Measurements from ENCODE around the gene STH. TPM values are rescaled to one million over a fixed set of nuclear protein-coding genes. Genes with fewer than 3 reads are reported as not detected.

Gene STH
- total and polyA plus RNA-seq, 9 donors: not detected

GRCh38 chr17:45966606-45967280, 32.3 kb upstream of the STH start:
- no peak overlapping the region for H3K27ac ChIP-seq (ENCODE audit: low read length)
- WGBS (ENCODE audit: insufficient coverage): no CpG with 5 or more reads among the region's 2 CpGs
- DNase-seq: no peak
- H3K36me3 ChIP-seq (ENCODE audit: control insufficient read depth, insufficient read depth, low read length): no peaks in the 10 kb centered on the region
- no peak overlapping the region for H3K4me3 ChIP-seq (ENCODE audit: low read length)
- H3K4me1 ChIP-seq (ENCODE audit: control insufficient read depth, insufficient read depth, low read length): no peaks in the 10 kb centered on the region
- H3K27me3 ChIP-seq (ENCODE audit: control insufficient read depth, insufficient read depth, low read length): peaks cover 13% of the 10 kb centered on the region
- no peaks in the 10 kb centered on the region for H3K9me3 ChIP-seq (replicated peaks; ENCODE audit: control insufficient read depth, low read depth, low read length)

DNA sequence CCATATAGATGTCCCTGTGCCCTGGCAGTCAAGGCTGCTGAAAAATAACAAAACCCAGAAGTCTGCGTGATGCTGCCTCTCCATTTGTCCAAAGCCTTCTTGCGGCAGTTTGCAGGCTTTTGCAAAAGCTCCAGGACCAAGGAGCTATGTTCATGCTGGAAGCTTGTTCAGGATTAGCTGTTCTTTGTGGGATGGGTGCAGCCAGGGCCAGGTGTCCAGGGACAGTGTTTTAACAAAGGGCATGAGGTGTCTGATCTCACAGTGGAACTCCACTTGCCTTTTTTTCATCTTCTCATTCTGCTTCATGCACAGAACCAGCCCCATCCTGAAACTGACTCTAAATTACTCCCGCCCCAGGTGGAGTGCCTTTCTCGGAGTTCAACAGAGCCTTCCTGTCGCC, 31.7 kb upstream of the STH start:
- no peaks in the 10 kb centered on the region for H3K4me1 ChIP-seq (ENCODE audit: control insufficient read depth, insufficient read depth, low read length)
- WGBS (ENCODE audit: insufficient coverage): 80% methylated on average over 5 of the region's 5 CpGs
- no peaks in the 10 kb centered on the region for H3K36me3 ChIP-seq (ENCODE audit: control insufficient read depth, insufficient read depth, low read length)
- H3K9me3 ChIP-seq (replicated peaks; ENCODE audit: control insufficient read depth, low read depth, low read length): no peaks in the 10 kb centered on the region
- no peak overlapping the region for H3K27ac ChIP-seq (ENCODE audit: low read length)
- no peak for DNase-seq
- H3K4me3 ChIP-seq (ENCODE audit: low read length): no peak overlapping the region
- H3K27me3 ChIP-seq (ENCODE audit: control insufficient read depth, insufficient read depth, low read length): peaks cover 18% of the 10 kb centered on the region

GRCh38 chr17:45968732-45969131, 30.3 kb upstream of the STH start:
- peaks cover 22% of the 10 kb centered on the region for H3K27me3 ChIP-seq (ENCODE audit: control insufficient read depth, insufficient read depth, low read length)
- WGBS (ENCODE audit: insufficient coverage): no CpG with 5 or more reads among the region's 2 CpGs
- no peak for DNase-seq
- H3K36me3 ChIP-seq (ENCODE audit: control insufficient read depth, insufficient read depth, low read length): no peaks in the 10 kb centered on the region
- no peaks in the 10 kb centered on the region for H3K9me3 ChIP-seq (replicated peaks; ENCODE audit: control insufficient read depth, low read depth, low read length)
- no peaks in the 10 kb centered on the region for H3K4me1 ChIP-seq (ENCODE audit: control insufficient read depth, insufficient read depth, low read length)
- H3K4me3 ChIP-seq (ENCODE audit: low read length): no peak overlapping the region
- H3K27ac ChIP-seq (ENCODE audit: low read length): no peak overlapping the region

- WGBS (ENCODE audit: insufficient coverage): 84% methylated on average over 2 of the region's 2 CpGs
- H3K36me3 ChIP-seq (ENCODE audit: control insufficient read depth, insufficient read depth, low read length): no peaks in the 10 kb centered on the region
- DNase-seq: no peak
- no peaks in the 10 kb centered on the region for H3K4me1 ChIP-seq (ENCODE audit: control insufficient read depth, insufficient read depth, low read length)
- no peak overlapping the region for H3K4me3 ChIP-seq (ENCODE audit: low read length)
- no peak overlapping the region for H3K27ac ChIP-seq (ENCODE audit: low read length)
- H3K27me3 ChIP-seq (ENCODE audit: control insufficient read depth, insufficient read depth, low read length): peaks cover 22% of the 10 kb centered on the region
- H3K9me3 ChIP-seq (replicated peaks; ENCODE audit: control insufficient read depth, low read depth, low read length): no peaks in the 10 kb centered on the region
Observed at GRCh38 chr17:45969726-45970125, 29.3 kb upstream of the STH start.

DNA sequence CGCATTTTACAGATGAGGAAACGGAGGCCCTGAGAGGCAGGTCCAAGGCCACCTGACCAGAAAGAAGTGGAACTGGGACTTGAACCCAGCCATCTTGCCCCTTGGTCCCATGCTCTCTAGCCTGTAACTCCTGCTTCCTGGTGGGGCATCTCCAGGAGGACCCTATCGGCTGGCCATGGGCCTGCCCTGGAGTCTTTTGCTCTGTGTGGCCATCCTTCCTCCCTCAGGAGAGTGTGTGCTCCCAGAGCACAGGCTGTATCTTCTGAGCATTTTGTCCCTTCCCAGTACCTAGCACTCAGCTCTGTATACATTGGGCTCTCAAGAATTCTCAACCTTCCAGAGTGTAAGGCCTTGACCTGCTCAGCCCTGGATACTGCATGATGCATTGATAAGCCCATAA, 28.4 kb upstream of the STH start:
- H3K36me3 ChIP-seq (ENCODE audit: control insufficient read depth, insufficient read depth, low read length): no peaks in the 10 kb centered on the region
- no peaks in the 10 kb centered on the region for H3K9me3 ChIP-seq (replicated peaks; ENCODE audit: control insufficient read depth, low read depth, low read length)
- 98% methylated on average over 3 of the region's 3 CpGs for WGBS (ENCODE audit: insufficient coverage)
- DNase-seq: no peak
- H3K27me3 ChIP-seq (ENCODE audit: control insufficient read depth, insufficient read depth, low read length): peaks cover 22% of the 10 kb centered on the region
- H3K4me1 ChIP-seq (ENCODE audit: control insufficient read depth, insufficient read depth, low read length): no peaks in the 10 kb centered on the region
- H3K27ac ChIP-seq (ENCODE audit: low read length): no peak overlapping the region
- H3K4me3 ChIP-seq (ENCODE audit: low read length): no peak overlapping the region

GRCh38 chr17:45971698-45972141, 27.3 kb upstream of the STH start:
- DNase-seq: no peak
- H3K36me3 ChIP-seq (ENCODE audit: control insufficient read depth, insufficient read depth, low read length): no peaks in the 10 kb centered on the region
- no peak overlapping the region for H3K27ac ChIP-seq (ENCODE audit: low read length)
- no peaks in the 10 kb centered on the region for H3K4me1 ChIP-seq (ENCODE audit: control insufficient read depth, insufficient read depth, low read length)
- no peak overlapping the region for H3K4me3 ChIP-seq (ENCODE audit: low read length)
- peaks cover 22% of the 10 kb centered on the region for H3K27me3 ChIP-seq (ENCODE audit: control insufficient read depth, insufficient read depth, low read length)
- no peaks in the 10 kb centered on the region for H3K9me3 ChIP-seq (replicated peaks; ENCODE audit: control insufficient read depth, low read depth, low read length)
- WGBS (ENCODE audit: insufficient coverage): 32% methylated on average over 10 of the region's 14 CpGs

DNA sequence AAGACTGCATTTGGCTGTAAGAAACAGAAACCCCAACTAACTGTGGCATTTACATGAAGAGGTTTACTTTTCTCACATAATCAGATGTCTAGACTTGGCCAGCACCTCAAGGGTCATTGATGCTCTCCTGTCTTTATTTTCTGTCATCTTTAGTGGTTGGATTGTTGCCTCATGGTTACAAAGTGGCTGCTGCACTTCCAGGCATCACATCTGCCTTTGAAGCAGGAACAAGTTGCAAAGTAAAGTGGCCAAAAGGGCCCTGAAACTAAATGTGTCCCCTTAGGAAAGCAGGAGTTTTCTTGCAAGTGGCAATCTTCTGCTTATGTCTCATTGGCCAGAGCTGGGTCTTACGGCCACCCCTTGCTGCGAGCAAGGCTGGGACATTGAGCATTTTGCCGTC, 26.5 kb upstream of the STH start:
- Histone ChIP-seq H3K36me3 (ENCODE audit: control insufficient read depth, insufficient read depth, low read length) (no peaks in the 10 kb centered on the region), H3K4me3 (ENCODE audit: low read length) (no peak overlapping the region)
- no CpG with 5 or more reads among the region's 3 CpGs for WGBS (ENCODE audit: insufficient coverage)

GRCh38 chr17:45973099-45973780, 25.8 kb upstream of the STH start:
- H3K27ac ChIP-seq (ENCODE audit: low read length): no peak overlapping the region
- no peaks in the 10 kb centered on the region for H3K36me3 ChIP-seq (ENCODE audit: control insufficient read depth, insufficient read depth, low read length)
- H3K27me3 ChIP-seq (ENCODE audit: control insufficient read depth, insufficient read depth, low read length): peaks cover 14% of the 10 kb centered on the region
- no peaks in the 10 kb centered on the region for H3K4me1 ChIP-seq (ENCODE audit: control insufficient read depth, insufficient read depth, low read length)
- no peaks in the 10 kb centered on the region for H3K9me3 ChIP-seq (replicated peaks; ENCODE audit: control insufficient read depth, low read depth, low read length)
- H3K4me3 ChIP-seq (ENCODE audit: low read length): no peak overlapping the region
- 77% methylated on average over 11 of the region's 12 CpGs for WGBS (ENCODE audit: insufficient coverage)
- DNase-seq: no peak

More for the DNA sequence above, 26.5 kb upstream of the STH start:
- H3K27me3 ChIP-seq (ENCODE audit: control insufficient read depth, insufficient read depth, low read length): peaks cover 17% of the 10 kb centered on the region
- H3K4me1 ChIP-seq (ENCODE audit: control insufficient read depth, insufficient read depth, low read length): no peaks in the 10 kb centered on the region
- DNase-seq: no peak
- no peaks in the 10 kb centered on the region for H3K9me3 ChIP-seq (replicated peaks; ENCODE audit: control insufficient read depth, low read depth, low read length)
- no peak overlapping the region for H3K27ac ChIP-seq (ENCODE audit: low read length)

- Histone ChIP-seq H3K27me3 (ENCODE audit: control insufficient read depth, insufficient read depth, low read length) (peaks cover 14% of the 10 kb centered on the region), H3K36me3 (ENCODE audit: control insufficient read depth, insufficient read depth, low read length) (no peaks in the 10 kb centered on the region), H3K4me3 (ENCODE audit: low read length) (no peak overlapping the region), H3K4me1 (ENCODE audit: control insufficient read depth, insufficient read depth, low read length) (no peaks in the 10 kb centered on the region), H3K9me3 (replicated peaks; ENCODE audit: control insufficient read depth, low read depth, low read length) (no peaks in the 10 kb centered on the region), H3K27ac (ENCODE audit: low read length) (no peak overlapping the region)
- no peak for DNase-seq
- WGBS (ENCODE audit: insufficient coverage): 68% methylated on average over 11 of the region's 17 CpGs
Observed at GRCh38 chr17:45973946-45974859, 24.8 kb upstream of the STH start.
